Measurements from ENCODE around the gene VAPA.

The VAPA gene

DNA sequence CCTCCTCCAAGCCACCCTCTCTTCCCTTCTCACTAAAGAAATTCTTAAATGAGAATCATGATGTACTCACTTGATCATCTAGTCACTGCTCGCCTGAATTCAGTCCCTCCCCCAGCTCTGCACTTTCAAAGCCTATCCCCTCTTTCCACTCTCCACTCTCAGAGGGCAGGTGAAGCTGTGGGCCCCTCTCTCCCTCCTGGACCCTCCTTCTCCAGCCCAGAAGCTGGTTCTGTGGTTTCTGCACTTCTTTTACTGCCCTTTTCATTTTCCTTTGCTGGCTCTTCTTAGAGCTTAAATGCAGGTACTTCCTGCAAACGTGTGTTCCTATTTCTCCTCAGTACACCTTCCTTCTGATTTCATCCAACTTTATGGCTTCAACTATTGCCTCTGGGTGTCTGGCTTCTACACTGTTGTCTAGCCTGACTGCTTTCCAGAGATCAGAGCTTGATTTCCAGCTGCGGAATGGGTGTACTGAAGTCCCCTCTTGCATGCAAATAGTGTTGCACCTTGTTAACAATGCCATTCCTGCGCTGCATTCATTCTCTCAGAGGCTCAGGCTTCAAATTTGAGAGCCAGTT lies 43.3 kb upstream of the VAPA start:
- no peak overlapping the region for H3K9ac ChIP-seq (ENCODE audit: low read length)
- H4K20me1 ChIP-seq (ENCODE audit: insufficient read depth, low read length): no peaks in the 10 kb centered on the region
- no peaks in the 10 kb centered on the region for H3K36me3 ChIP-seq (ENCODE audit: insufficient read depth, low read length)
- no peaks in the 10 kb centered on the region for H3K9me3 ChIP-seq (ENCODE audit: low read length)
- TF ChIP-seq, protein P1, sequence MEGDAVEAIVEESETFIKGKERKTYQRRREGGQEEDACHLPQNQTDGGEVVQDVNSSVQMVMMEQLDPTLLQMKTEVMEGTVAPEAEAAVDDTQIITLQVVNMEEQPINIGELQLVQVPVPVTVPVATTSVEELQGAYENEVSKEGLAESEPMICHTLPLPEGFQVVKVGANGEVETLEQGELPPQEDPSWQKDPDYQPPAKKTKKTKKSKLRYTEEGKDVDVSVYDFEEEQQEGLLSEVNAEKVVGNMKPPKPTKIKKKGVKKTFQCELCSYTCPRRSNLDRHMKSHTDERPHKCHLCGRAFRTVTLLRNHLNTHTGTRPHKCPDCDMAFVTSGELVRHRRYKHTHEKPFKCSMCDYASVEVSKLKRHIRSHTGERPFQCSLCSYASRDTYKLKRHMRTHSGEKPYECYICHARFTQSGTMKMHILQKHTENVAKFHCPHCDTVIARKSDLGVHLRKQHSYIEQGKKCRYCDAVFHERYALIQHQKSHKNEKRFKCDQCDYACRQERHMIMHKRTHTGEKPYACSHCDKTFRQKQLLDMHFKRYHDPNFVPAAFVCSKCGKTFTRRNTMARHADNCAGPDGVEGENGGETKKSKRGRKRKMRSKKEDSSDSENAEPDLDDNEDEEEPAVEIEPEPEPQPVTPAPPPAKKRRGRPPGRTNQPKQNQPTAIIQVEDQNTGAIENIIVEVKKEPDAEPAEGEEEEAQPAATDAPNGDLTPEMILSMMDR (IDR thresholded peaks at IDR 0.05; ENCODE audit: low read length): no peak
- no peak for TF ChIP-seq EZH2 (IDR thresholded peaks at IDR 0.05; ENCODE audit: borderline replicate concordance, low read length)
- H3K27ac ChIP-seq (ENCODE audit: low read depth, low read length, poor library complexity, severe bottlenecking): no peak overlapping the region
- H3K4me2 ChIP-seq (ENCODE audit: low read length): no peak overlapping the region
- H2AFZ ChIP-seq (ENCODE audit: low read length): no peak overlapping the region
- no peaks in the 10 kb centered on the region for H3K4me1 ChIP-seq (ENCODE audit: insufficient read depth, low read length, severe bottlenecking)
- no peaks in the 10 kb centered on the region for H3K79me2 ChIP-seq (ENCODE audit: insufficient read depth, low read length)
- no peak overlapping the region for H3K4me3 ChIP-seq (ENCODE audit: low read depth, low read length, poor library complexity, severe bottlenecking)
- no peaks in the 10 kb centered on the region for H3K9me2 ChIP-seq (ENCODE audit: low read depth, low read length)
- no peaks in the 10 kb centered on the region for H3F3A ChIP-seq (ENCODE audit: insufficient read depth, low read length)
- H3K27me3 ChIP-seq (ENCODE audit: insufficient read depth, low read length): no peaks in the 10 kb centered on the region

- no peak overlapping the region for H3K4me3 ChIP-seq (ENCODE audit: low read depth, low read length, poor library complexity, severe bottlenecking)
- H3F3A ChIP-seq (ENCODE audit: insufficient read depth, low read length): no peaks in the 10 kb centered on the region
- H4K20me1 ChIP-seq (ENCODE audit: insufficient read depth, low read length): no peaks in the 10 kb centered on the region
- no peak overlapping the region for H2AFZ ChIP-seq (ENCODE audit: low read length)
- H3K9me3 ChIP-seq (ENCODE audit: low read length): no peaks in the 10 kb centered on the region
- H3K4me2 ChIP-seq (ENCODE audit: low read length): no peak overlapping the region
- no peaks in the 10 kb centered on the region for H3K4me1 ChIP-seq (ENCODE audit: insufficient read depth, low read length, severe bottlenecking)
- no peaks in the 10 kb centered on the region for H3K9me2 ChIP-seq (ENCODE audit: low read depth, low read length)
- no peaks in the 10 kb centered on the region for H3K36me3 ChIP-seq (ENCODE audit: insufficient read depth, low read length)
- H3K79me2 ChIP-seq (ENCODE audit: insufficient read depth, low read length): no peaks in the 10 kb centered on the region
- no peak overlapping the region for H3K27ac ChIP-seq (ENCODE audit: low read depth, low read length, poor library complexity, severe bottlenecking)
- H3K9ac ChIP-seq (ENCODE audit: low read length): no peak overlapping the region
- TF ChIP-seq, protein P1 (IDR thresholded peaks at IDR 0.05; ENCODE audit: low read length): no peak
- no peak for TF ChIP-seq EZH2 (IDR thresholded peaks at IDR 0.05; ENCODE audit: borderline replicate concordance, low read length)
- no peaks in the 10 kb centered on the region for H3K27me3 ChIP-seq (ENCODE audit: insufficient read depth, low read length)
Observed at GRCh38 chr18:9871244-9871746, 42.5 kb upstream of the VAPA start.

DNA sequence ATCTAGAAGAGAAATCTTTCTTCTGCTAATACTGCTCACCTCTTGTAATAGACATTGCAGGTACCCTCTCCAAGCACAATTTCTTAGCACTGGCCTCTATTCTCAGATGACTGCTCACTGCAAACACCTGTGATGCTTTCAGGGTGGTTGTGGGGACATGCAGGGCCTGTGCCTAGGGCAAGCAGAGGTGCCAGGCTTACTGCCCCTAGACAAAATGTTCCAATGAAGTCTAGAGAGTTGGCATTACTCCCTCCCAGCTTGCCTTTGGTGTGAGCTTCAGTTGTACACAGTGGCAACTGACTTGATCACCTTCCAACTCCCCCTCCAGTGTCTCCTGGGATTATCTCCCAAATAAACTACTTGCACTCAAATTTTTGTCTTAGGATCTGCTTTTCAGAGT lies 41.0 kb upstream of the VAPA start:
- Histone ChIP-seq H3K9me3 (ENCODE audit: low read length) (no peaks in the 10 kb centered on the region), H3K9ac (ENCODE audit: low read length) (no peak overlapping the region), H3K79me2 (ENCODE audit: insufficient read depth, low read length) (no peaks in the 10 kb centered on the region), H3K27ac (ENCODE audit: low read depth, low read length, poor library complexity, severe bottlenecking) (no peak overlapping the region), H4K20me1 (ENCODE audit: insufficient read depth, low read length) (no peaks in the 10 kb centered on the region), H3K4me2 (ENCODE audit: low read length) (no peak overlapping the region), H3F3A (ENCODE audit: insufficient read depth, low read length) (no peaks in the 10 kb centered on the region), H3K4me3 (ENCODE audit: low read depth, low read length, poor library complexity, severe bottlenecking) (no peak overlapping the region), H3K4me1 (ENCODE audit: insufficient read depth, low read length, severe bottlenecking) (no peaks in the 10 kb centered on the region), H3K27me3 (ENCODE audit: insufficient read depth, low read length) (no peaks in the 10 kb centered on the region), H2AFZ (ENCODE audit: low read length) (no peak overlapping the region), H3K36me3 (ENCODE audit: insufficient read depth, low read length) (no peaks in the 10 kb centered on the region), H3K9me2 (ENCODE audit: low read depth, low read length) (no peaks in the 10 kb centered on the region)
- TF ChIP-seq, protein P1 (IDR thresholded peaks at IDR 0.05; ENCODE audit: low read length): no peak
- no peak for TF ChIP-seq EZH2 (IDR thresholded peaks at IDR 0.05; ENCODE audit: borderline replicate concordance, low read length)

Measured in OCI-LY1 (cell line).